NCI-H510A treated with DMSO at 0.1 percent for 48 hours (cell line): ENCODE results near the gene URB2.

Source experiments
- DNase-seq: peaks from one replicate; lab custom pipeline; 2025; lab: John Stamatoyannopoulos, UW

Gene URB2

DNA sequence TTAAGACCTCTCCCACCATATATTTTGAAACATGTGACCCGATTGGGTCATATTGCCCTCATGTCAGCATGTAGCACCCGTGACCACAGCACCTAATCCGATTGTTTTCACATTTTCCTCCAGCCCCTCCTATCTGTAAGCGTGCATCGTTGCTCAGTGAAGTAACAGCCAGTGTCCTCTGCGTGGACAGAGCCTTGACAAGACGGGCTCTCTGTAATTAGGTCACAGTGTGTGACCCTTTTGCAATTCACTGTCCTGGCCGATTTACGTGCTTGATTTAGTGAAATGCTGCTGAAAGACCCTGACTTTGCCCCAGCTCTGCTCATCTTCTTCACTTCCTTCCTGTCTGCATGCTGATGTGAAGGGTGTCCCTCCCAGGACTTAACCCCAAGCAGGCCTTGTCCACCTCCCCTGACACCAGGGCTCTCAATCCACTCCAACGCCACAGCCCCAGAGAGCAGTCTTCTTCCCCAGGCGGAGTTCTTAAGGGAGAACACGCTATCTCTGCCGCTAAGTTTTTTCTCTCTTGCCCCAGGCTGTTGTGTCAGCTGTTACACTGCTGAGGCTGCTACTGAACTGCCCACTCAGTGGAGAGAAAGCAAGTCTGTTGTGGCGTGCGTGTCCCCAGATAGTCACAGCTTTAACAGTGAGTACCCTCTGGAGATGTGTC, 19.4 kb downstream of the URB2 start:
- DNase-seq = no peak

GRCh38 chr1:229648406-229648805, 22.4 kb downstream of the URB2 start:
- no peak for DNase-seq

DNA sequence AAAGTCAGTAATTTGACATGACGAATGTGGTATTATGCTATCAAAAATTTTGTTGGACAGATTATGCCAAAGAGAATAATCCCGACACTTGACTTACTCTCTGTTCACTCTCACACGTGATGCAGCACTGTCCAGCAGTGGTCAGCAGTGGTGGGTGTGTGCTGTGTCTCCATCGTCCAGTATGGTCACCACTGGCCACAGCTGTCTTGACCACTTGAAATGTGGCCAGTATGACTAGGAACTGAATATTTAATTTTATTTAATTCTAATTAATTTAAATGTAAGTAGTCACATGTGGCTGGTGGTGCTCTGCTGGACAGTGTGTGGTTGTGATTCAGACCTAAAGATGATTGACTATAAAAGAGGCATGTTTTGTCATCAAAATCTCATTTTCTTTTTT, 24.0 kb downstream of the URB2 start:
- no peak for DNase-seq

DNA sequence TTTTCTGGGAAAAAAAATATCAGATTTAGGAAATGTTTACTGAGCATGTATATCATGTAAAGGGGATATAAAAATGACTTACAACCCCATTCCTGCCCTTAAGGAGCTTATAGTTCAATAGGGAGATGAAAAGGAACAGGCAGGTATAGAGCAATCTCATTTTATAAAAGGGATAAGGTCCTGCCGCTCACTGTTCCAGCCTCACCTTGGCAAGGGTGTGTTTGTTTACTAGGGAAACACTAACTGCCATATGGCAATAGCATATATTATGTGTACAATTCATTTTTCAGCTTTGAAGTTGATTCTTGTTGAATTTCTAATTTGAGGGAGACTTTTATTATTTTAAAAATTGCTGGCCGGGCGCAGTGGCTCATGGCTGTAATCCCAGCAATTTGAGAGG, 25.5 kb downstream of the URB2 start:
- no peak for DNase-seq

GRCh38 chr1:229653420-229653819, 27.4 kb downstream of the URB2 start:
- no peak for DNase-seq

DNA sequence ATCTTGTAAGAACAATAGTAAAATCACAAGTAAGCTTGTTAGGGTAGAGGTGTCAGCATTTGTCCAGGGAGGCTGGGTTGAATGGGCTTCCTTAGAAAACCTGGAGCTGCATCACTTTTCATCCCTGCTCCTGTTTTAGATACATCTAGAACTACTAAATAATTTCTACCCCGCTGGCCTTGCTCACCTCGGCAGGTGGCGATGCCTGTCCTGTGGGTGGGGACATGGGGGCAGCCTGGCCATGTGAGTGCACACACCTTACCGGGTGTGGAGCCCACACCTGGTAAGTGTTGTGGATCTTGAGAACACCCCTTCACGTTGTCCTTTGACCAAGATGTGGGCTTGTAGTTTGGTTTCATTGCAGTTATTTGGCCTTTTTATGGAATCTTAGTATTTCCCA, 29.7 kb downstream of the URB2 start:
- no peak for DNase-seq

GRCh38 chr1:229657993-229658755, 32.1 kb downstream of the URB2 start:
- no peak for DNase-seq

- peak; percentile 71 for DNase-seq
These were observed 35.2 kb downstream of the URB2 start for GRCh38 chr1:229661022-229661877.

DNA sequence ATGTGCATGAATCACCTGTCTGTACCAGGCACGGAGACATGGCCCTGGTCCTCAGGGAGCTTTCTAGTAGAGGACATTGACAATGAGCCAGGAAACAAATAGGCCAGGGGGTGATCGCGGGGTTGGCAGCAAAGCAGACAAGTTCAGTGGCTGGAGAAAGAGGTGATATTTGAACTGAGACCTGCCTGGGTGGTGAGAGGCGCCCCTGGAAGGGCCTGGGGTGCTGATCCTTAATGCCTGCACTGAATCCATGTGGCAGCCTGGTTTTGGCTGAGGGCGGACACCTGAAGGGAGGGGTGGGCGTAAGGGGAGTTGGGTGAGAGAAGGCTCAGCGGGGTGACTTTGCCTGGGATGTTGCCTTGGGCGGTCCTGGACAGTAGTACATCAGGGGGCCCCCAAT, 35.9 kb downstream of the URB2 start:
- no peak for DNase-seq

- DNase-seq = no peak
These were observed 38.2 kb downstream of the URB2 start for GRCh38 chr1:229664133-229664689.

- no peak for DNase-seq
These were observed 40.0 kb downstream of the URB2 start for GRCh38 chr1:229665912-229666558.

DNA sequence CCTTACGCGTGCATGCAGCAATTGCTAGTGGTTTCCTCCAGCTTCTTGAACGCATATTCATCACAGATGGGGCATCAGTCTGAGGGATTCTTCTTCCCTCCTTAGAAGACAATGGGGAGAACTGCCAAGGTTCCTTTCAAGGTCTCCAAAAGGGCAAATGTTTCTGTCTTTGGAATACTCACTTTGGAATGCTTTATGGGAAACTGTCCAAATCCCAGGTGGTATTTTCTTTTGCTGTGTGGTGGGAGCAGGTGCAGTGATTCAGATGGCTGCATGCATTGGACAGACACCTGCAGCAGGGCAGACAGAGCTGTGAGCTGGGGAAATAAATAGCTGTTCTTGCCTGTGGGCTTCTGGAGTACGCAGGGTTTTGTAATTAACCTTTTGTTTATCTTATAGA, 40.5 kb downstream of the URB2 start:
- DNase-seq = no peak

DNA sequence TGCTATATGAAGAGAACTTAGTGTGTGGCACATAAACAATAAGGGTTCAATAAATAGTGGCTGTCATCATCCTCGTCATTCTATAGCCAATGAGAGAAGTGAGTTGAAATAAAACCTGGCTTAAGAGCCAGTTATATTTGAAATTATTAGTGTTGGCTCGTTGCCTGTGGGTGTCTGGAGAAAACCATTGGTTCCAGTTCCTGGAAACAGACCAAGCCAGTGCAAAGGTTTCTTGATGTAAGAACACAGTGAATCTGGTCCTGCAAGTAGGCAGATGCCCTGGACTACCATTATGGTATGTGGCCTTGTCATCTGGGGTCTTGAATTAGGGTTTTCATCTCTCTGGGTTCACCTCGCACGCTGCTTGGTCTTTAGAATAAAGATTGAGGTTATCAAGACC, 43.3 kb downstream of the URB2 start:
- no peak for DNase-seq

DNA sequence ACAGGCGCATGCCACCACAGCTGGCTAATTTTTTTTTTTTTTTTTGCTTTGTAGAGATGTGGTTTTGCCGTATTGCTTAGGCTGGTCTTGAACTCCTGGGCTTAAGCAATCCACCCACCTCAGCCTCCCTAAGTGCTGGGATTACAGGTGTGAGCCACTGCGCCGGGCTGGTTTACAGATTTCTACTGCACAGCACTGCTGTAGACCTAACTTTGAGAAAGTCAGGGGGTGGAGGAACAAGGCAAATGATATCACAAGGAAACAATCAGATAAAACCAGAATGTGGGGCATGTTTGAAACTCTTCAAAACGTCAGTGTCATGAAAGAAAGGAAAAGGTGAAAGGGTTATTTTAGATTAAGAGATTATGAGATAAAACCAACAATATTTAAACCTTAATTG, 45.3 kb downstream of the URB2 start:
- no peak for DNase-seq

DNA sequence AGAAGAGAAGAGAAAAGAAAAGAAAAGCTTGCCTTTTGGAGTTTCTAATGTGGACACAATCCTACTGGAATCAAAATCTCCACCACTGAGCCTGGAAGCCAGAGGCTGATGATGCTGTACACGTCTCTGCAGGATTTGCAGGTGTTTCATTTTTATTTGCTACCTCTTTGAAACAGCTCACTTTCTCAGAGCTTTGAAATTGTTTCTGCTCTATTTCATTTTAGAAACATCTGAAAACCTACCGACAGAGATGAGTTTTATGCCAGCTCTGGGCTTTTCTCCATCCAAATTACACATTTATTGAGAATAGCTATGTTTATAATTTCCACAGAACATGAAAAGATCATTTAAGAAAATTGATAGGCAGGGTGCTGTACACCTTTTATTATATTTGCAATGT, 46.2 kb downstream of the URB2 start:
- DNase-seq = no peak

DNA sequence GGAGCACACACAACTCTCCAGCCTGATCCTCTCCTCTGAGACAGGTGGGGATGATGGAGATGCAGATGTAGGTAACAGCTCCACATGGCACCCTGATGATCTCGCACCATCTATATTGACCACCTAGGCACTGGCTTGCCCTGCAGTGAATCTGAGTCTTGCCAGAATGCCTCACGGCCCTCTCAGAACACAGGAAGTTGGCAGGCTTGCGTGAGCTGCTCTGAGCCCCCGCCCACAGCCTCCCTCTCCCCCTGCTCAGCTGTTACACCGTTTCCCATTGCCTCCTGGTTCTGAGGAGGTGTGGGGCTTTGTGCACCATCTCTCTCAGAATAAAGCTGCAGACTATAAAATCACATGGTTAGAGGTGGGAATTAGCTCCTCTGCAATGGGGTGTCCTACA, 48.0 kb downstream of the URB2 start:
- no peak for DNase-seq

DNA sequence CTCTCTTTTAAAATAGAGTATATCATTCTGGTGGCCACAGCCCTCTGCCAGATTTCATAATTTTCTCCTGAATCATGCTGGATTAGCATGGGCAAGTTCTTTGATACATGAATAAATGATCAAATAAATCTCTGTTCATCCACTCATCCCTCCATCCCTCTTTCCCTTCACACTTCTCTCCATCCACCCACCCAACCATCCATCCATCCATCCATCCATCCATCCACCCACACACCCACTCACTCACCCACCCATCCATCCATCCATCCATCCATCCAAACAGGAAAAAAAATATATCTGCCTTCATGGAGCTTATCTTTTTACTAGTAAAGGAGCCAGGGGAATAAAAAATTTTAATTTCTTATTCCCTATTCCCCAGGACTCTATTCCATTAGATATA, 49.3 kb downstream of the URB2 start:
- no peak for DNase-seq

GRCh38 chr1:229685149-229685548, 59.1 kb downstream of the URB2 start:
- no peak for DNase-seq

DNA sequence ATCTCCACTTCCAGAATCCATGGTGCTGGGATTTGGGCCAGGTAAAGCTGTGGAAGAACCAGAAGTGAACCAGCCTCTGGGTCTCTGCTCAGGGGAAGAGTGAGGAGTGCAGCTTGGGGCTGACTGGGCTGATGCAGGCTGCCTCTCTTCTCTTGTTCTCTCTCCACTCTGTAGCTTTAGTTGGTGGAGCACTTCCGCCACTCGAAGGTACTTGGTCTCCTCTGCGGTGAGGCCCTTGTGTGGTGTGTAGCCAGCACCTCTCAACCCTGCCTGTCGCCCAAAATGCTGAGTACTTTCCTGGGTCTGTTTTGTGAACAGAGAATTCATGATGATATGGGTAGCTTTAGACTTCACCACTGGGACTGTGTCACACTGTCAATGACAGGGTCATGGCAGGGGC, 63.2 kb downstream of the URB2 start:
- peak; percentile 25 for DNase-seq

- DNase-seq = no peak
These were observed 63.9 kb downstream of the URB2 start for GRCh38 chr1:229689904-229690303.

GRCh38 chr1:229690662-229691061, 64.6 kb downstream of the URB2 start:
- no peak for DNase-seq

- DNase-seq = no peak
These were observed 65.3 kb downstream of the URB2 start for GRCh38 chr1:229691362-229691761.
